Measurements from ENCODE around the gene CHD6.
A peak's percentile ranks its signal among the peaks of the same experiment; 100 is the strongest.

The CHD6 gene

GRCh38 chr20:41426976-41427375 is 191.2 kb downstream of the CHD6 start:
- no peaks in the 10 kb centered on the region for H3K27me3 Mint-ChIP-seq
- no peak overlapping the region for H3K4me3 Mint-ChIP-seq
- no peaks in the 10 kb centered on the region for H3K9me3 Mint-ChIP-seq
- no peaks in the 10 kb centered on the region for H3K4me1 Mint-ChIP-seq
- H3K36me3 Mint-ChIP-seq (ENCODE audit: insufficient read depth) = peaks cover 49% of the 10 kb centered on the region
- H3K27ac Mint-ChIP-seq (ENCODE audit: low read depth) = no peak overlapping the region
- no peak for DNase-seq (ENCODE audit: low spot score in 2 of 2)
- ATAC-seq (replicated peaks; ENCODE audit: extremely low read depth, poor library complexity, severe bottlenecking) = no peak

GRCh38 chr20:41426086-41426830 is 191.9 kb downstream of the CHD6 start:
- peak overlapping the region; percentile 57 for H3K27ac Mint-ChIP-seq (ENCODE audit: low read depth)

GRCh38 chr20:41425180-41425884 is 192.8 kb downstream of the CHD6 start:
- no peak for DNase-seq (ENCODE audit: low spot score in 2 of 2)
- no peak overlapping the region for H3K4me3 Mint-ChIP-seq
- no peaks in the 10 kb centered on the region for H3K27me3 Mint-ChIP-seq
- H3K36me3 Mint-ChIP-seq (ENCODE audit: insufficient read depth) = peaks cover 61% of the 10 kb centered on the region
- no peaks in the 10 kb centered on the region for H3K9me3 Mint-ChIP-seq
- no peak for ATAC-seq (replicated peaks; ENCODE audit: extremely low read depth, poor library complexity, severe bottlenecking)
- H3K4me1 Mint-ChIP-seq = no peaks in the 10 kb centered on the region
- peak overlapping the region; percentile 57 for H3K27ac Mint-ChIP-seq (ENCODE audit: low read depth)

More at GRCh38 chr20:41426086-41426830, 191.9 kb downstream of the CHD6 start:
- ATAC-seq (replicated peaks; ENCODE audit: extremely low read depth, poor library complexity, severe bottlenecking) (no peak), DNase-seq (ENCODE audit: low spot score in 2 of 2) (no peak)
- H3K36me3 Mint-ChIP-seq (ENCODE audit: insufficient read depth) = peaks cover 56% of the 10 kb centered on the region
- no peaks in the 10 kb centered on the region for H3K9me3 Mint-ChIP-seq
- H3K27me3 Mint-ChIP-seq = no peaks in the 10 kb centered on the region
- H3K4me3 Mint-ChIP-seq = no peak overlapping the region
- no peaks in the 10 kb centered on the region for H3K4me1 Mint-ChIP-seq

- no peak for ATAC-seq (replicated peaks; ENCODE audit: extremely low read depth, poor library complexity, severe bottlenecking)
- no peak for DNase-seq (ENCODE audit: low spot score in 2 of 2)
- H3K27me3 Mint-ChIP-seq = no peaks in the 10 kb centered on the region
- no peaks in the 10 kb centered on the region for H3K9me3 Mint-ChIP-seq
- no peak overlapping the region for H3K4me3 Mint-ChIP-seq
- H3K36me3 Mint-ChIP-seq (ENCODE audit: insufficient read depth) = peaks cover 63% of the 10 kb centered on the region
- no peaks in the 10 kb centered on the region for H3K4me1 Mint-ChIP-seq
- H3K27ac Mint-ChIP-seq (ENCODE audit: low read depth) = no peak overlapping the region
Observed at GRCh38 chr20:41424546-41424945, 193.6 kb downstream of the CHD6 start.

GRCh38 chr20:41424011-41424410 is 194.2 kb downstream of the CHD6 start:
- Mint-ChIP-seq H3K4me1 (no peaks in the 10 kb centered on the region), H3K4me3 (no peak overlapping the region), H3K27ac (ENCODE audit: low read depth) (no peak overlapping the region), H3K36me3 (ENCODE audit: insufficient read depth) (peaks cover 63% of the 10 kb centered on the region), H3K27me3 (no peaks in the 10 kb centered on the region), H3K9me3 (no peaks in the 10 kb centered on the region)
- DNase-seq (ENCODE audit: low spot score in 2 of 2) (no peak), ATAC-seq (replicated peaks; ENCODE audit: extremely low read depth, poor library complexity, severe bottlenecking) (no peak)

GRCh38 chr20:41422953-41423352 is 195.2 kb downstream of the CHD6 start:
- H3K4me1 Mint-ChIP-seq = no peaks in the 10 kb centered on the region
- H3K27me3 Mint-ChIP-seq = no peaks in the 10 kb centered on the region
- DNase-seq (ENCODE audit: low spot score in 2 of 2) (no peak), ATAC-seq (replicated peaks; ENCODE audit: extremely low read depth, poor library complexity, severe bottlenecking) (no peak)
- H3K27ac Mint-ChIP-seq (ENCODE audit: low read depth) = no peak overlapping the region
- H3K36me3 Mint-ChIP-seq (ENCODE audit: insufficient read depth) = peaks cover 64% of the 10 kb centered on the region
- H3K9me3 Mint-ChIP-seq = no peaks in the 10 kb centered on the region
- no peak overlapping the region for H3K4me3 Mint-ChIP-seq

- Mint-ChIP-seq H3K27ac (ENCODE audit: low read depth) (no peak overlapping the region), H3K9me3 (no peaks in the 10 kb centered on the region), H3K4me3 (no peak overlapping the region), H3K4me1 (no peaks in the 10 kb centered on the region), H3K27me3 (no peaks in the 10 kb centered on the region), H3K36me3 (ENCODE audit: insufficient read depth) (peaks cover 66% of the 10 kb centered on the region)
- DNase-seq (ENCODE audit: low spot score in 2 of 2) = no peak
- no peak for ATAC-seq (replicated peaks; ENCODE audit: extremely low read depth, poor library complexity, severe bottlenecking)
Observed at GRCh38 chr20:41418739-41419293, 199.4 kb downstream of the CHD6 start.

GRCh38 chr20:41418031-41418430 is 200.1 kb downstream of the CHD6 start:
- Mint-ChIP-seq H3K4me3 (no peak overlapping the region), H3K4me1 (no peaks in the 10 kb centered on the region), H3K27me3 (no peaks in the 10 kb centered on the region), H3K36me3 (ENCODE audit: insufficient read depth) (peaks cover 61% of the 10 kb centered on the region), H3K9me3 (no peaks in the 10 kb centered on the region), H3K27ac (ENCODE audit: low read depth) (peak overlapping the region; percentile 11)
- DNase-seq (ENCODE audit: low spot score in 2 of 2) (no peak), ATAC-seq (replicated peaks; ENCODE audit: extremely low read depth, poor library complexity, severe bottlenecking) (no peak)

- no peak overlapping the region for H3K4me3 Mint-ChIP-seq
- H3K9me3 Mint-ChIP-seq = no peaks in the 10 kb centered on the region
- no peak for DNase-seq (ENCODE audit: low spot score in 2 of 2)
- H3K4me1 Mint-ChIP-seq = no peaks in the 10 kb centered on the region
- H3K36me3 Mint-ChIP-seq (ENCODE audit: insufficient read depth) = peaks cover 52% of the 10 kb centered on the region
- ATAC-seq (replicated peaks; ENCODE audit: extremely low read depth, poor library complexity, severe bottlenecking) = no peak
- no peaks in the 10 kb centered on the region for H3K27me3 Mint-ChIP-seq
- H3K27ac Mint-ChIP-seq (ENCODE audit: low read depth) = no peak overlapping the region
Observed at GRCh38 chr20:41415191-41415590, 203.0 kb downstream of the CHD6 start.

- Mint-ChIP-seq H3K27me3 (no peaks in the 10 kb centered on the region), H3K4me3 (no peak overlapping the region), H3K36me3 (ENCODE audit: insufficient read depth) (peaks cover 53% of the 10 kb centered on the region)
Observed at GRCh38 chr20:41413169-41413568, 205.0 kb downstream of the CHD6 start.

GRCh38 chr20:41412324-41413120 is 205.7 kb downstream of the CHD6 start:
- DNase-seq (ENCODE audit: low spot score in 2 of 2) = no peak
- Mint-ChIP-seq H3K4me1 (peaks cover 22% of the 10 kb centered on the region), H3K36me3 (ENCODE audit: insufficient read depth) (peaks cover 53% of the 10 kb centered on the region)

More at GRCh38 chr20:41413169-41413568, 205.0 kb downstream of the CHD6 start:
- ATAC-seq (replicated peaks; ENCODE audit: extremely low read depth, poor library complexity, severe bottlenecking) (no peak), DNase-seq (ENCODE audit: low spot score in 2 of 2) (no peak)
- Mint-ChIP-seq H3K9me3 (no peaks in the 10 kb centered on the region), H3K4me1 (peaks cover 20% of the 10 kb centered on the region), H3K27ac (ENCODE audit: low read depth) (no peak overlapping the region)

GRCh38 chr20:41411391-41411847 is 206.8 kb downstream of the CHD6 start:
- no peak for DNase-seq (ENCODE audit: low spot score in 2 of 2)

More at GRCh38 chr20:41412324-41413120, 205.7 kb downstream of the CHD6 start:
- H3K9me3 Mint-ChIP-seq = no peaks in the 10 kb centered on the region
- H3K27me3 Mint-ChIP-seq = no peaks in the 10 kb centered on the region
- no peak overlapping the region for H3K27ac Mint-ChIP-seq (ENCODE audit: low read depth)
- H3K4me3 Mint-ChIP-seq = no peak overlapping the region
- ATAC-seq (replicated peaks; ENCODE audit: extremely low read depth, poor library complexity, severe bottlenecking) = no peak

More at GRCh38 chr20:41411391-41411847, 206.8 kb downstream of the CHD6 start:
- no peak for ATAC-seq (replicated peaks; ENCODE audit: extremely low read depth, poor library complexity, severe bottlenecking)
- Mint-ChIP-seq H3K4me1 (peaks cover 25% of the 10 kb centered on the region), H3K27ac (ENCODE audit: low read depth) (no peak overlapping the region), H3K27me3 (no peaks in the 10 kb centered on the region), H3K4me3 (no peak overlapping the region), H3K9me3 (no peaks in the 10 kb centered on the region), H3K36me3 (ENCODE audit: insufficient read depth) (peaks cover 49% of the 10 kb centered on the region)
